ENCODE measurements around the gene SORBS2.
A peak's percentile ranks its signal among the peaks of the same experiment; 100 is the strongest.

The SORBS2 gene

GRCh38 chr4:185626798-185627197, 185.2 kb downstream of the SORBS2 start:
- DNase-seq, result no peak

- DNase-seq, result no peak
Observed at GRCh38 chr4:185625503-185625902, 186.5 kb downstream of the SORBS2 start.

GRCh38 chr4:185624259-185624589, 187.8 kb downstream of the SORBS2 start:
- no peak for DNase-seq

GRCh38 chr4:185623444-185624258, 188.3 kb downstream of the SORBS2 start:
- DNase-seq, result no peak

GRCh38 chr4:185608185-185608584, 203.8 kb downstream of the SORBS2 start:
- no peak for DNase-seq

- no peak for DNase-seq
Observed at GRCh38 chr4:185602397-185602796, 209.6 kb downstream of the SORBS2 start.

- DNase-seq, result no peak
Observed at GRCh38 chr4:185600801-185601434, 211.1 kb downstream of the SORBS2 start.

- no peak for DNase-seq
Observed at GRCh38 chr4:185599553-185600243, 212.3 kb downstream of the SORBS2 start.

- no peak for DNase-seq
Observed at GRCh38 chr4:185598846-185599552, 213.0 kb downstream of the SORBS2 start.

- peak; percentile 81 for DNase-seq
Observed at GRCh38 chr4:185597532-185598188, 214.3 kb downstream of the SORBS2 start.

GRCh38 chr4:185592845-185593488, 219.0 kb downstream of the SORBS2 start:
- no peak for DNase-seq

- DNase-seq, result no peak
Observed at GRCh38 chr4:185592438-185592837, 219.6 kb downstream of the SORBS2 start.

- DNase-seq, result no peak
Observed at GRCh38 chr4:185591679-185592141, 220.3 kb downstream of the SORBS2 start.

- DNase-seq, result no peak
Observed at GRCh38 chr4:185590982-185591381, 221.0 kb downstream of the SORBS2 start.

GRCh38 chr4:185589067-185589836, 222.7 kb downstream of the SORBS2 start:
- DNase-seq, result no peak

GRCh38 chr4:185587427-185588161, 224.4 kb downstream of the SORBS2 start:
- DNase-seq, result peak; percentile 82

- no peak for DNase-seq
Observed at GRCh38 chr4:185587030-185587426, 225.0 kb downstream of the SORBS2 start.

GRCh38 chr4:185585211-185585610, 226.8 kb downstream of the SORBS2 start:
- no peak for DNase-seq

GRCh38 chr4:185583813-185584212, 228.2 kb downstream of the SORBS2 start:
- DNase-seq, result no peak

GRCh38 chr4:185582651-185583400, 229.2 kb downstream of the SORBS2 start:
- no peak for DNase-seq

Data from stimulated activated CD8-positive, alpha-beta memory T cell treated with anti-CD3 and anti-CD28 coated beads, Interleukin-4, amount 100 ng/mL, for 48 hours (primary cell).